ENCODE measurements around the gene TGFBR3.

The TGFBR3 gene

DNA sequence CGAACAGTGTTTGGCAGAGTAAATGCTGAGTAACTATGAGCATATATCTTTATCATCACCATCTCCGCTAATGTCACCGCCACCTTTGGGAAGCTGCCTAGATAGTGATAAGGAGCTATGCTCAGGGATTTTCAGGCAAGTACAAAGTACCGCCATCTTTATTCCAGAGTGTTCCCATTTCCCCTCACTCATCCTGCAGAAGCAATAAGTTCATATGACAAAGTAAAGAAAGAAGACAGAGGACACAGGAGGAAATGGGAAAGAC lies 89.6 kb downstream of the TGFBR3 start:
- DNase-seq, result no peak

DNA sequence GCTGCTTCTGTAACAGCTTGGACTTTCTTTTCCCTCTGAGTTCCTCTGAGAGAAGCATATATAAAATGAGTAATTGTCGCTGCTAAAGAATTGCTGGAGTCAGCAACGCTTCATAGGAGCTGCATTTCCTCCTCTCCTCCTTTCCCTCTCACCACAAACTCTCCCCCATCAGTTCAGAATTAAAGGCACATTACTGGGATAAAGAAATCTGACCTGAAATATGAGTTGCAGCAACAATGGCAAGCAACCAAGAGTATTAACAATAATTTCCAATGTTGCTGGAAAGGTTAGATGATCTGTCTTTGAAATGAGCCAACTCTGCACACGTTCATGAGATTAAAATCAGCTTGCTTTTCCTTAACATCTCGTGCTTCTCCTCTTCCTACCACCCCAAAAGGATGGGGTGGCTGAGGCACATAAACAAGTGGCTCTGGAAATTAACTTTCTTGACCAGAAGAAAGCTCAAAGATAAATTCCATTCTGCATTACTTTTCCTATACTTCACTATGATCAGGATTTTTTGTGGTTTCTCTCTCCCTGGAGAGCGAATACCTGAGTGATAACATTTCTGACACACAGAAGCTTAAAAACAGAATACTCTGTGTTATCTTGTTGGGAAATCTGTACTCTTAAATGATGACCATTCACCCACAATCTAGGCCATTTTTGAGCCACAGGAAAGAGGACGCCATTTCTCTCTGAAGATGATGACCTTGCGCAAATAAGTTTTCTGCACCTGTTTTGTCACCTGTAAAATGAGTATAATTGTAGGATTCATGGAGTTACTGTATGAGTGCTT lies 90.2 kb downstream of the TGFBR3 start:
- no peak for DNase-seq

DNA sequence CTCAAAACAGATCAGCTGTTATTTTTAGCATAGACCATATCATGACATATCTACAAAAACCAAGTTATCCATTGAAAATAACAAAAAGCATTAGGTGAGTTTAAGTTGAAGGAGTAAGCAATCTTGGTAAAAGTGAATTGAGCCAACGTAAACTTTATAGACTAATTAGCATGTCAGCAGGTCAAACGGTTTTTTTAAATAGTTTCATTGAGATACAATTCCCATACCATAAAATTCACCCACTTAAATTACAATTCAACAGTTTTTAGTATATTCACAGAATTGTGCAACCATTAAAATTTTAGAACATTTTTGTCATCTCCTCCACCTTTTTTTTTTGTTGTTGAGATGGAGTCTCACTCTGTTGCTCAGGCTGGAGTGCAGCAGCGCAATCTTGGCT lies 92.1 kb downstream of the TGFBR3 start:
- no peak for DNase-seq

DNA sequence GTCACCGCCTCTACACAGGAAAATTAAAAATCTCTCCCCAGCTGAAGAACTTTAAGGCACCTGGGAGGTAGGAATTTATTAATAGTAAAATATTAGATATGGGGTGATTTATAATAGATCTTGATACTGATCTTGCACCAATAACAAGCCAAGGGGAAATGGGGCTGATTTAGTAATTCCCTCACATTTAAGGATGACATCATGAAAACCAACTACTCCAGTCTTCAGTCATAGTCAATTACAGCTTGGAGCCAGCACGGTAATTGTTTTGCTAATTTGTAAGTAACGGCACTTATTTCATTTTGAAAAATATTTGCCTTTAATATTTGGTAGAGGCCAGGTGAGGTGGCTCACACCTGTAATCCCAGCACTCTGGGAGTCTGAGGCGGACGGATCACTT lies 92.8 kb downstream of the TGFBR3 start:
- no peak for DNase-seq

DNA sequence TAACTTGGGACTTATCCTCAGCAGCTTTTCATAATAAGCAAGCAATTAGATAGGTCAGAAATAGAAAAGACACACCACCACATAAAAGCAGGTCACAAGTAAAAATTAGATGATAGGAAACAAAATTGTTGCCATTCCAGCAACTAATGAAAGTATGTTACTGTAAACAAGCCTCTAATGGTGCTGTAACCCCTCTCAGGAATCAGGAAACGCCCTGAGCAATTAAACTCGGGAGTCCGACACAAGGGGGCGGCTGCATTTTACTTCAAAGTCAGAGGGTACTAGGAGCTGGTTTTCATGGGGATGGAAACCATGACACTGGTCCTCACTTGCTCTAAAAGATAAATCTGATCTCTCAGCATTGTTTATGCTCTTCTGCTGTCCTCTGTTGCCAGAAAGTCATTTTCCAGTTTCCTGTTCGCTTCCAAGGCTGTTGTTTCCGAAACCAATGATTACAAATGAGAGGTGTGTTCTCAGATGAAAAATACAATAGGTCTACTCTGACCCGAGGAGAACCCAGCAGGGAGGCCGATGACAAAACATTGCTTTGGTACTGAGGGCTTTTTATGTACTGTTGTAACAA lies 93.4 kb downstream of the TGFBR3 start:
- no peak for DNase-seq

DNA sequence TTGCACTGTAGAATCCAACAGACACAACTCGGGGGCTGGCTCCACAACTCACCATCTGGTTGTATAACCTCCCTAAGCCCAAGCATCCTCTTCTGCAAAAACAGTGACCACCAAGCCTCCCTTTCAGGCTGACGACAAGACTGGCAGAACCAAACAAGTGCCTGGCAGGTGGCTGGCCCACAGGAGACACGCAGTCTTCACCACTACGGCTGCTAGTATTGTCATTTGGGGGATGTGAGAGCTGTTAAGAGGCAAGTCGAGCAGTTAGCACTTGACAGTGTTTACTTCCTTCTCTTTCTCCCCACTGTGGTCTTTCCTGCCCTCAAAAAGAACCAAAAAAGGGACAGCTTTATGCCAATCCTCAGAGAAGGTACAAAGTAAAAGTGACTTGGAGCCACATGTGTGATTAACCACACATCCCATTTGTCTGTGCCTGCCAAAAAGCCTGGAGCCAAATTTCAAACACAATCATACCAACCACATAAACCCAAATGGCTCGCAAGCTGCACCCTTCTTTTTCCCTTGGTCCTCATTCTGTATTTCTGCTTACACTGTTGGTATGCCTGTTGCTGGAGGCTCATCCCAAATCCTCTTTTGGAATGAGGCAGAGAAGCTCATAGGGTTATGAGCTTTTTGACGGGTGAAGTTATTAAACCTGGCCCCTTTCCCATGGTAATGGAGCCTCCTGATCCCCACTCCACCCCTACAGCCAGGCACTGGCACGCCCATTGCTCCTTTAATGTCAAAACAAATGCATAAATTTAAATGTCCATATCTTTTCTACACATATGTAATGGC lies 94.1 kb downstream of the TGFBR3 start:
- no peak for DNase-seq

DNA sequence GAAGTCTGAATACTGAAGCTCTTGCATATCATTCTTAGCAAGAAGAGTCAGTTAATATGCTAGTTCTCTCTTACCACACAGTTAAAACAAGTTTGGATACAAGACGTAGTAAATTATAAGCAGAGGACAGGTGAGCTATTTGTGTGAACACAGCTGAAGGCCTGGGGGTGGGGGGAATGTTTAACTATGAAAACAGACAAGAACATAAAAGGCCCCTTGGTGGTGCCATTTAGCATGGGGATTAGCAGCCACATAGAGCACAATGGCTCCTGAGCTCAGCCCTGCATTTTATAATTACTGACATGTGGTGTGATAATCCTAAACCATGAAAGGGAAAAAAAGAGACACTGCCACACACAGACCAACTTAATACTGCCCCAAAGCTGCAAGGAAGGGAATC lies 94.8 kb downstream of the TGFBR3 start:
- DNase-seq, result no peak

DNA sequence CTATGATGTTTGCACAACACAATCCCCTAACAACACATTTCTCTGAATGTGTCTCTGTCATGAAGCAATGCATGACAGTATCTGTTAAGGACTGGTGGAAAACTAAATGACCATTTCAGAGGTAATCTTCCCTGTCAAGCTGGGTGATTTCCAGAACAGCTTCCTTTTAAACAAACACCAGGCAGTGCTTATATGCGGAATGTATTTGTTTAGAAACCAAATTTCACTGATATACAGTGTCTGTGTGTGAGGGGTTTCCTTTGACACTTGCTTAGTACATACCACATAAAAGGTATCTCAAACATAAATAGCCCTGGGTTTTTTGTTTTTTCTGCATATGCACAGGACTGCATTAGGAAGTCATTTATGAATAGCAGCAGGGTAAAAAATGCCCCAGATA lies 95.6 kb downstream of the TGFBR3 start:
- no peak for DNase-seq

DNA sequence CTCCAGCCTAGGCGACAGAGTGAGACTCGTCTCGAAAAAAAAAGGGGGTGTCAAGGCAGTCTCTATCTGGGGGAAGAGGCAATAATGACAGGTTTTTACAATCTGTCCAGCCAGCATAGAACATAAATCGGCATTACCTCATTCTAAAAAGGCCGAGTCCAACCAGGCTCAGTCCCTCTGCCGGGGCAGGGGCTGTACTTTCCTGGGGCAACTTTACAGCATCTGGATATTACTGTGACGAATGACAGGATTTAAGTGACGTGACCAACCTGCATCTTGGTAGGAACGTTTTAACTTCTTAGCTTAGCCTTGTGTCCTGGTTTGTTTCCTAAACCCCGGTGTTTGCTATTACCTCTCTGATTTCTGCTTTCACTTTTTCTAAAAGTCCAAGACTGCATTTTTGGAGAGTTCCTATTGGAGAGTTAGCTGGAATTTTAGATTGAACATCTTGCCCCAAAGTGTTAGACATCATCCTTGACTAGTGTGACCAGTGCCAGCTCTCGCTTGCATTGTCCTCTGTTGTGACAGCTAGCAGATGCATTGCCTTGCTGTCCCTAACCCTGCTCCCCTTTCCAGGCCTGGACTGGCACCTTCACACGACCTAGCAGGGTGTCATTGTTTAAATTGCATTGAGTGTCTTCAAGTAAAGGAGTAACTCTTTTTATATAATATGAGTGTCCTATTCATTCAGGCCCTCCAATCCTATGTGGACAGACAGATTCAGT lies 96.5 kb downstream of the TGFBR3 start:
- no peak for DNase-seq

DNA sequence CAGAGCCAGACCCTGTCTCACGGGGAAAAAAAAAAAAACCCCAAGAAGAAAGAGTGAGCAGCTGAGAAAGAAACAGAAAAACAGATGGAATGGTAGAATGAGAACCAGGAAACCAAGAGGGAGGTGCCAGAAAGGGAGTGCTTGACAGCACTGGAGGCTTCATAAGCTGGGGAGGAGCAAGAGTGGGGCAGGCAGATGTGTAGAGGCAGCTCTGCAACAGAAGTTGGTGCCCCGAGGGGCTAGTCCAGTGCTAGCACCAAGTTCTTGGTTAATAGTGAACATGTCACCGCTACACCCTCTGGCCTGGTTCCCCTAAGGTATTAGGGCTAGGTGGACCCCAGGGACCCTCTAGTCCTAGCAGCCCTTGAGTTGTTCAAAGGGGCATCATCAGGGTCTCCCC lies 98.0 kb downstream of the TGFBR3 start:
- DNase-seq, result no peak

DNA sequence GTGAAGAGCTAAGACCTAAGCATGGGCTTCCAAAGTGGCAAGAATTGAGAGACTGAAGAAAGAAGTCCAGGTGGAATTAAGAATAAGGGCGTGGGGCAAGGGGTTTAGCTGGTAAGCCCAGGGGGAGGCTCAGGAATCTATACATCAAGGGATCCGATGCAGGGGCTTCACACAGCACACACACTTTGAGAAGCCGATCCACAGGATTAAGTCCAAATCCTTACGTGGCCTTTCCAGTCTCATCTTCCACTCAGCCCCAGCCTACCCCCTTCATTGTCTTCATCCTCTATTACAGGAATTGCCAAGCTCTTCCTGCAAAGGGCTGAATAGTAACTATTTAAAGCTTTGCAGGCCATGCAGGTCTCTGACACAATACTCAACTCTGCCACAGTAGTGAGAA lies 101.3 kb downstream of the TGFBR3 start:
- DNase-seq, result no peak

DNA sequence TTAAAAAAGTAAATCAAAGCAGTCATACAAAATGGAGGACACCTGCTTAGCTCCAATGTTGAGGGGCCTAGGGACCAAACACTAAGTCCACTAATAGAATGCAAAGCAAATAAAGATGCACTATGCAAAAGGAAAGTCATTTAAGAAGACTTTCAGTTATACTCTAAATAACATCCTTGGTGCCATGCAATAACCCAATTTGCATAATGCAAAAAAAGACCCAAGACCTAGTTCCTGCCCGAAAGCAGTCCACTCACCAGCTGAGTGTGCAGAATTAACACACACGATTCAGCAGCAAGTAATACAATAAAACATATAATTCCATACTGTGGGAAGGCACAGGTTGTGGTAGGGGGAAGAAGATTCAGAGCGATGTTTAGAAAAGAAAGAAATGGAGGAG lies 101.8 kb downstream of the TGFBR3 start:
- no peak for DNase-seq

DNA sequence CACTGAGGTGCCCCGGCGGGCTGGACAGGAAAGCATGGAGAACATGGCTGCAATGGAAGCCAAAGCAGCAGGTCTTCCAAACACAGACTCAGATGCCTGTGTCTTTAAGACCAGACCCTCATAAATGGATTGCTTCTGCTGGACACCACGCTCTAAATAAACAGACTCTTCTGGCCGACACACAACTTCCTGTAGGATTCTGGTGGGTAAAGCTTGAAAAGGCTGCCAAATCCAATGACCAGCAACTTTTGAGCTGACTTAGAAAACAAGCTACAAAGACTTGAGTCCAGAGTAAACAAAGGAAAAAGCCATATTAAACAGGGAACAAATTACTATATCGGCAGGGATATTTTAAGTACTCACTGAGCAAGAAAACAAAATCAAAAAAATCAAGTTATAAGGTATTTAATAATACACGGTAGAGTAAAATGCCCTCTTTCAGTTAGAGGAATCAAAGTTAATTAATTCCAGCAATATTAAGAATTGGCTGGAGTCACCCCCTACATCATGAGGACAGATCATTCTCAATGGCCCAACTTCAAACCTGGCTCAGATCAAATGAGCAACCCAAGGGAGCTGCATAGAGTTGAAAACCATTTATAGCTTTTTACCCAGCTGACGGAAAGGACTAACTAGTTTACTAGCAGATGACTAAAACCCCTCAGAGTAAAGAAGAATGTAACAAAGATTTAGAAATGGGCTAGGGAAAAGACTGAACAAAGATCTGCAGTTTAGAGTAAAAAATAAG lies 102.4 kb downstream of the TGFBR3 start:
- DNase-seq, result no peak

DNA sequence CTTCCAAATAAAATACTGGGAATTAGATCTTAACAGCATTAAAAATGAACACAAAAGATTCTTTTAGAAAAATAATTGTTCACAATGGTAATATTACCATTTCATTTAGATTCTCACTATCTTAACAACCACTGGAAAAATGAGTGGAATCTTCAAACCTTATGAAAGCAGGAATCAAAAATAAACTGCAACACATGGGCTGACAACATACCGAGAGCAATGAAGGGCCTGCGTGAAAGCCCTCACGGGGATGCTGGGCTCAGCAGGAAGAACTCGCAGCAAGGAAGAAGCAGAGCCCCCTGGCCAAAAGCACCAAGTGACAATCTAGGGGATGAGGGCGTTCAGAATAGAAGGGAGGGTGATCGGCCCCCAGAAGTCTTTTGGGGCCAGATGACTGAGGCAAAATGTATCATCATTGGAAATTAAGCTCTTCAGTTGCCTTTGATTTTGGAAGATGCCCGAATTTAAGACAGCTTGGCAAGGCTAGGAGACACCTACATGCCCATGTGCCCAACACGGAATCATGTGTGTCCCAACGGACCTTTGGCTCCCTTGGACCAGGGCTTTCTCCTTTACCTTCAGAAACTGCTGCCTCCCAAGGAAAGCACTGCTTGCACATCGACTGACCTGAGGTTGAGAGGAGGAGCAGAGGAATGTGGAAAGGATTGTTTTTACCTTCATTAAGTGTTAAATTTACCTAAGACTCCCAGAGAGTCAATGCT lies 103.9 kb downstream of the TGFBR3 start:
- no peak for DNase-seq

DNA sequence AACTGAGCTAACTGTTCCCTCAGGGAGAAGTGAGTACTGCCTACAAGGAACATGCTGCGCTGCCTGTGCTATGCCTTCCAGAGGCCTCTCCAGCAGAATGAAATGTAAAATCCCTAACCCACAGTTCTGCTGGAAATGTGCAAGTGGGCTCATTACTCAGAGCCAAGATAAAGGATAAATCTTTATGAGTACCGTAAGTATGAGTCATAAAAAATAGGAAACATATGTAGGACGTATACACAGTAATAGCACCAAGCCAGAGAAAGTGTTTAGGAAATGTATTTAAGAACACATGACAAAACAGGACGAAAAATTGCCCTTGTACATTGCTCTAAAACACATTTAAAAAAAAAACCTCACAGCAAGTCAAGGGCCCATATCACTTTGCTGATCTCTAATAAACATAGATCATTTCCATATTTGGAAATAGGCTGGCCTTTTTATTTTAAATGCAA lies 104.6 kb downstream of the TGFBR3 start:
- no peak for DNase-seq

DNA sequence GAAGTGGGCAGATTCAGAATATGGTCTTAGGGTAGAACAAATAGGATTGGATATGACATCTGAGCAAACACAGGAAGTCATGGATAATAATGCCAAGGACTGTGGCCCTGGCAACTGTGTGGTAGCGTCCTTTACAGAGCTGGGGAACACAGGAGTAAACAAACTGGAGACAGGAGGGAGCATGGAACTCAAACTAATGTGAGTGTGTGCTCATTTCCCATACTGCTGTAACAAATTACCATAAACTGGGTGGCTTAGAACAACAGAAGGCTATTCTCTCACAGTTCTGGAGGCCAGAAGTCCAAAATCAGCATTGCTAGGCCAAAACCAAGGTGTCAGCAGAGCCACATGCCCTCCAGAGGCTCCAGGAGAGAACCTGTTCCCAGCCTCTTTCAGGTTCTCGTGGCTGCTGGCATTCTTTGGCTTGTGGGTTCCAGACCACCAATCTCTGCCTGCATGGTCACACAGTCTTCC lies 106.4 kb downstream of the TGFBR3 start:
- DNase-seq, result no peak

DNA sequence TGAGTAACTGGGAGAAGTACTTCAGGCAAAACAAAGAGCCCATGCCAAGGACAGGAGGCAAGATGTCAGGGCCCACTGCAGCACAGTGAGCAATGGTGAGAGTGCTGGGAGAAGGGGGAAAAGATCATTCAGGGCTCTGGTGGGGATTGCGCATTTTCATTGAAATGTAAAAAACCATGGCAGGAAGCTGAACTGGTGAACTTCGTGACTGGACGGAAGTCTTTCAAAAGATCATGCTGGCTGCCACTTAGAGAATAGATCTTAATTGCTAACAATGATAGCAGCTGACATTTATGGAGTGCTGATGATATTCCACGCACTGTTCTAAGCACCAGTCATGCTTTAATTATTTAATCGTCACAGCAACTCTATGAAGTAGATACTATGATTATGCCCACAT lies 107.0 kb downstream of the TGFBR3 start:
- DNase-seq, result no peak

DNA sequence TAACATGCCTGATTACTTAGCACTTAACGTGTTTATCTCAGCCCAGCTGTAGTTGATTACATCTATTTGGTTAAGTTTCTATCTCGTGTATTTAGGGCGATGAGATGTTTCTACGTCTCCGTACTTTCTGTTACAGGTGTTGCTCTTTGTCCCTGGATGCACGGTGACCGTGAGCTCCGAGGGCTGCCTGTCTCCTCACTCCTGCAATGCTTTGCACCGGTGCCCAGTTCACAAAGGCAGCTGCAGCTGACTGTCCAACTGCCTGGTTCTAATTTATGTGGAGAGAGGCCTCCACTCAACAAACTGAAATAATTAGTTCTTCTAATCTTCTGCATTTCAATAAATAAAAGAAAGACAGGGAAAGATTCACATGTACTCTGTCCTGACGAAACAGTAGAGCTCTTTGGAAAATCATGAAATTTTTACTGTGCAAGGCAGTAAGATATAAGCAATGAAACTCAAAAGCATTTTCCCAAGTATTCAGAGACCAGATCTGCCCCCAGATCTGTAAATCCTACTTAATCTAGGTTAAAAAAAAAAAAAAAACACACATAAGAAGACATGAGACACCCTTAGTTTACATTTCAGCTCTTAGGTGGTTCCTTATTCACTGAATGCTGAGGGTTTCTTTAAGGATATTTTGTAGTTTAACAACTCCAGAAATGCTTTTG lies 108.2 kb downstream of the TGFBR3 start:
- DNase-seq, result no peak

DNA sequence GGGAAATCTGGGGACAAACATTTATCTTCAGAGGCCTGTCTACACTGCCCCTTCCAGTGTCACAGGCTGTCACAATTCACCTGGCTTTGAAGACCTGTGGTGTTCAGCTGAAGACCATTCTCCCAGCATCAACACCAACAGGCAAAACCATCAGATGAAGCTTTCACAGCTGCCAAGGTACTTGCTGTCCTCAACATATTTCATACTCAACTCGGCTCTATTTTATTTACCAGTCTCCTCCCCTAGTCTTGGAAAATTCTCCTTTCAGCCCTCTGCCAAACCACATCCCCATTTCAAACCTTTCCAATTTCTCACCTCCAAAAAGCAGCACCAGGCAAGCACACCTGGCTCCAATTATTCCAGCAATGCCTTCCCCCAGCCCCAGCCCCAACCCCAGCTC lies 108.8 kb downstream of the TGFBR3 start:
- DNase-seq, result no peak

DNA sequence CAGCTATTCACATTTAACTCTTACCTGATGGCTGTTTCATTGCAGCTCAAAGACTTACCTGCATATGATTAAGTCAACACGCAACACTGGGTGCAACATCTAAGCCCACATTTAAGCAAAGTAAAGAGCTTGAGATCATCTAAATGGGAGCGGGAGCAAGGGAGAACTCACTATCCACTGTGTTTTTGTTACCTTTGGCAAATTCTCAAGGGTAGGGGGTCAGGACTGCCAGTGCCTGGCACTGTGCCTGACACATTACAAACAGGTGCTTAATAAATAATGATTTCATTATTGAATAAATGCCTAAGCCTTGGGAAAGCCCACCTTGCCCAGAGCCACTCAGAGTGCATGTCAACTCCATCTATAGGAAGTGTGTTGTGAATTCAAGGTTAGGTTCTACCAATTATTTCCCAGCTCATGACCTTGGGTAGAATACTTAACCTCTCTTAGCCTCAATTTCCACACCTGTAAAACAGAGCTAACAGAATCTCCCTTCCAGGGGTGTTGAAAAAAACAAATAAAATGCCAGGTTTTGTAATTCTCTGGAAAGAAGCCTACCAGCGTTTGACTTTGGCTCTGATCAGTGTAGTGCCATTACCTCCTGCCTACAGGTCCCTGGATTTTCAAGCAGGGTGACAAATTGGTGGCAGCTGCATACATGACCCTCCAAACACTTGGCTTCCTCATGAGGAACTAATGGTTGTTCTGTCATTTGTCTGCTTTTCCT lies 109.7 kb downstream of the TGFBR3 start:
- DNase-seq, result no peak

DNA sequence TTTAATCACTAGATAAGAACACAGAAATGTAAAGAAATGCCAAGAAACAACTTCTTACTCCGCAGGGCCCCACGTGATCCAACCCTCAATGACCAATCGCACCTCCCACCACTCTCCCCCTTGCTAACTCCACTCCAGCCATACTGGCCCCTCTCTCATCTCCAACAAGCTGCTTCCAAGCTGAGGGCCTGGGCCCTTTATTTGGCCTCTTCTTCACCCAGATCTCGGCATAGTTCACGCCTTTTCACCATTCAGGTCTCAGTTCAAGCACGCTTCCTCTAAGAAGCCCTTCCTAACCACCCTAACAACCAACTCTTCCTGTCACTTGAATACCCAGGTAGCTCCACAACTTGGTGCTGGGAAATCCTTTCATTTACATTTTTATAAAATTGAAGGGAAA lies 110.7 kb downstream of the TGFBR3 start:
- DNase-seq, result no peak
